PC-3 (cell line): ENCODE data around the gene ALKBH5. TPM values are rescaled to one million over a fixed set of nuclear protein-coding genes. Genes with fewer than 3 reads are reported as not detected.

ENCODE experiments used
- ATAC-seq: fragments of 200-7000 bp; cut with Tn5 transposase; 2 replicates; pipeline ENCODE4 v1.9.1; 2020; ENCODE audit warnings: mild to moderate bottlenecking, moderate library complexity
- BruUV-seq: library from RNA; stranded (reverse); fragments of 400-500 nt; replicated peaks from 2 replicates; lab custom pipeline; 2021; lab: Mats Ljungman, UMichigan
- CTCF ChIA-PET: fragments of 300-600 bp; sonication (Branson Sonifier 250); formaldehyde crosslinking; loops from one replicate; lab custom pipeline; 2022; ENCODE audit warnings: antibody characterized with exemption; lab: Charles Lee
- POLR2A ChIA-PET: fragments of 300-600 bp; sonication (Branson Sonifier 250); formaldehyde crosslinking; loops from one replicate; lab custom pipeline; 2022; ENCODE audit warnings: antibody characterized with exemption; ENCODE audit not compliant: unreplicated experiment; lab: Charles Lee
- DNase-seq: peaks from one replicate; pipeline ENCODE4 v3.0.0-alpha.2; 2015
- H2AFZ ChIP-seq: fragments of 300-600 bp; sonication (generic); 2 replicates; pipeline ENCODE4 v1.6.0; 2016; ENCODE audit warnings: antibody characterized with exemption, low read length
- H3F3A ChIP-seq: fragments of 300-600 bp; sonication (generic); one replicate; pipeline ENCODE4 v1.6.0; 2017; ENCODE audit warnings: antibody characterized with exemption, low read length, control low read depth, mild to moderate bottlenecking; ENCODE audit not compliant: unreplicated experiment
- H3K27ac ChIP-seq: fragments of 300-600 bp; sonication (generic); 2 replicates; pipeline ENCODE4 v1.5.1; 2016; ENCODE audit warnings: mild to moderate bottlenecking, low read length
- H3K27me3 ChIP-seq: fragments of 300-600 bp; sonication (generic); 2 replicates; pipeline ENCODE4 v1.6.1; 2016; ENCODE audit warnings: low read length, mixed read lengths
- H3K36me3 ChIP-seq: fragments of 300-600 bp; sonication (generic); 2 replicates; pipeline ENCODE4 v1.6.1; 2016; ENCODE audit warnings: low read depth, mixed run types, low read length, mixed read lengths
- H3K4me1 ChIP-seq: fragments of 300-600 bp; sonication (generic); 2 replicates; pipeline ENCODE4 v1.5.1; 2016; ENCODE audit warnings: low read length; ENCODE audit not compliant: insufficient read depth
- H3K4me2 ChIP-seq: fragments of 300-600 bp; sonication (generic); 2 replicates; pipeline ENCODE4 v1.6.0; 2016; ENCODE audit warnings: low read length
- H3K4me3 ChIP-seq: fragments of 300-600 bp; sonication (generic); 2 replicates; pipeline ENCODE4 v1.5.1; 2016; ENCODE audit warnings: mild to moderate bottlenecking, low read length, mixed read lengths
- H3K79me2 ChIP-seq: fragments of 300-600 bp; sonication (generic); 2 replicates; pipeline ENCODE4 v1.6.1; 2017; ENCODE audit warnings: low read length, mixed read lengths
- H3K9ac ChIP-seq: fragments of 300-600 bp; sonication (generic); 2 replicates; pipeline ENCODE4 v1.6.0; 2016; ENCODE audit warnings: mild to moderate bottlenecking, low read length
- H3K9me2 ChIP-seq: fragments of 300-600 bp; sonication (generic); replicated peaks from 2 replicates; pipeline ENCODE4 v1.6.1; 2016; ENCODE audit warnings: mixed run types, low read length, mixed read lengths
- H3K9me3 ChIP-seq: fragments of 300-600 bp; sonication (generic); 2 replicates; pipeline ENCODE4 v1.6.1; 2016; ENCODE audit warnings: low read length, mixed read lengths
- H4K20me1 ChIP-seq: fragments of 300-600 bp; sonication (generic); 2 replicates; pipeline ENCODE4 v1.6.1; 2016; ENCODE audit warnings: low read length, mixed read lengths
- EZH2 ChIP-seq: fragments of 300-600 bp; sonication (generic); IDR thresholded peaks from one replicate; pipeline ENCODE4 v1.6.1; 2017; ENCODE audit warnings: antibody characterized with exemption, mild to moderate bottlenecking, low read length; ENCODE audit not compliant: unreplicated experiment
- EZH2phosphoT487 ChIP-seq: fragments of 300-600 bp; sonication (generic); IDR thresholded peaks from 2 replicates; pipeline ENCODE4 v1.6.1; 2018; ENCODE audit warnings: mild to moderate bottlenecking, antibody characterized with exemption, low read length, borderline replicate concordance
- intact Hi-C: fragments of 100-400 bp; cut with micrococcal nuclease; formaldehyde crosslinking; loops from 2 replicates; pipeline ENCODE4 v1.9.0; 2023
- total RNA-seq: library from RNA; depleted of rRNA; stranded (reverse); fragments of >200 nt; gene quantifications from 2 replicates; pipeline ENCODE4 v1.2.3, GENCODE V29; 2014
- TF ChIP-seq, protein P1 (sequence below): fragments of 300-600 bp; sonication (generic); conservative IDR thresholded peaks from 2 replicates; pipeline ENCODE4 v1.5.1; 2017; ENCODE audit warnings: antibody characterized with exemption, low read depth, mild to moderate bottlenecking, low read length

Gene ALKBH5
- total RNA-seq, 1 experiment from 2014 or later, result 207 TPM

GRCh38 chr17:18182110-18182977 is 1.3 kb upstream of the ALKBH5 start:
- no peaks in the 10 kb centered on the region for H3K9me2 ChIP-seq
- TF ChIP-seq EZH2phosphoT487, result no peak
- TF ChIP-seq, protein P1, sequence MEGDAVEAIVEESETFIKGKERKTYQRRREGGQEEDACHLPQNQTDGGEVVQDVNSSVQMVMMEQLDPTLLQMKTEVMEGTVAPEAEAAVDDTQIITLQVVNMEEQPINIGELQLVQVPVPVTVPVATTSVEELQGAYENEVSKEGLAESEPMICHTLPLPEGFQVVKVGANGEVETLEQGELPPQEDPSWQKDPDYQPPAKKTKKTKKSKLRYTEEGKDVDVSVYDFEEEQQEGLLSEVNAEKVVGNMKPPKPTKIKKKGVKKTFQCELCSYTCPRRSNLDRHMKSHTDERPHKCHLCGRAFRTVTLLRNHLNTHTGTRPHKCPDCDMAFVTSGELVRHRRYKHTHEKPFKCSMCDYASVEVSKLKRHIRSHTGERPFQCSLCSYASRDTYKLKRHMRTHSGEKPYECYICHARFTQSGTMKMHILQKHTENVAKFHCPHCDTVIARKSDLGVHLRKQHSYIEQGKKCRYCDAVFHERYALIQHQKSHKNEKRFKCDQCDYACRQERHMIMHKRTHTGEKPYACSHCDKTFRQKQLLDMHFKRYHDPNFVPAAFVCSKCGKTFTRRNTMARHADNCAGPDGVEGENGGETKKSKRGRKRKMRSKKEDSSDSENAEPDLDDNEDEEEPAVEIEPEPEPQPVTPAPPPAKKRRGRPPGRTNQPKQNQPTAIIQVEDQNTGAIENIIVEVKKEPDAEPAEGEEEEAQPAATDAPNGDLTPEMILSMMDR, result no peak
- TF ChIP-seq EZH2, result no peak
- peak overlapping the region; percentile 92 for H3K27ac ChIP-seq
- peak overlapping the region; percentile 94 for H3K4me2 ChIP-seq
- no peaks in the 10 kb centered on the region for H3K36me3 ChIP-seq
- intact Hi-C loops, result no loop called here
- peak overlapping the region; percentile 95 for H3K9ac ChIP-seq
- no peaks in the 10 kb centered on the region for H3K9me3 ChIP-seq
- POLR2A ChIA-PET, result interaction anchor here (0.6 to 0.9 kb wide), 2 partner anchors 43 to 800 kb away, joined by 3 to 4 read pairs; no protein-coding TSS in a partner anchor
- H2AFZ ChIP-seq, result peak overlapping the region; percentile 95
- ATAC-seq (no peak; the same call in 1 of the 2 replicates), DNase-seq (no peak)
- H3F3A ChIP-seq, result no peaks in the 10 kb centered on the region
- no peaks in the 10 kb centered on the region for H3K27me3 ChIP-seq
- TSS peak; percentile 83 for BruUV-seq
- H3K4me1 ChIP-seq, result peaks cover 31% of the 10 kb centered on the region
- peaks cover 40% of the 10 kb centered on the region for H3K79me2 ChIP-seq
- peak overlapping the region; percentile 95 for H3K4me3 ChIP-seq
- CTCF ChIA-PET, result no interaction called here
- H4K20me1 ChIP-seq, result peaks cover 31% of the 10 kb centered on the region

GRCh38 chr17:18182978-18183333 is 672 bp upstream of the ALKBH5 start:
- intact Hi-C loops, result loop anchor here (1.0 kb wide), 1 partner anchor 42 kb away; no protein-coding TSS in a partner anchor
- BruUV-seq, result no TSS peak

More at GRCh38 chr17:18182978-18183333, 672 bp upstream of the ALKBH5 start:
- H3K9me2 ChIP-seq, result no peaks in the 10 kb centered on the region
- DNase-seq, result peak; percentile 80
- peak overlapping the region; percentile 95 for H2AFZ ChIP-seq
- H3K4me1 ChIP-seq, result peaks cover 37% of the 10 kb centered on the region
- peak overlapping the region; percentile 95 for H3K4me3 ChIP-seq
- ChIA-PET CTCF (no interaction called here), POLR2A (no interaction called here)
- peaks cover 46% of the 10 kb centered on the region for H3K79me2 ChIP-seq
- peaks cover under 1% of the 10 kb centered on the region; the same call in 1 of the 2 replicates for H3K36me3 ChIP-seq
- H3K27ac ChIP-seq, result peak overlapping the region; percentile 92
- ATAC-seq, result peak; percentile 46
- H4K20me1 ChIP-seq, result peaks cover 37% of the 10 kb centered on the region
- H3K27me3 ChIP-seq, result no peaks in the 10 kb centered on the region
- TF ChIP-seq EZH2, result no peak
- TF ChIP-seq, protein P1, result no peak
- no peak for TF ChIP-seq EZH2phosphoT487
- no peaks in the 10 kb centered on the region for H3K9me3 ChIP-seq
- peak overlapping the region; percentile 95 for H3K9ac ChIP-seq
- H3K4me2 ChIP-seq, result peak overlapping the region; percentile 94
- no peaks in the 10 kb centered on the region for H3F3A ChIP-seq
